Mucosa of rectum (tissue), 2 donors: ENCODE data around the gene RAB11FIP3.
"Not testable (repeated sequence)": the region's sequence is repeated elsewhere in the genome, so short reads cannot be mapped to it uniquely, and the experiment has no call there.

Experiments used
- H3K27ac ChIP-seq, 2 donors: one replicate each; pipeline ENCODE4 v1.7.0; 2013; ENCODE audit warnings: inconsistent platforms in 2 of 2, low read depth in 2 of 2, low read length in 2 of 2
- H3K27me3 ChIP-seq, 2 donors: one replicate each; pipeline ENCODE4 v1.7.0; 2013; ENCODE audit warnings: low read length in 2 of 2; ENCODE audit not compliant: control insufficient read depth in 2 of 2, insufficient read depth in 2 of 2
- H3K36me3 ChIP-seq, 2 donors: one replicate each; pipeline ENCODE4 v1.7.0; 2013; ENCODE audit warnings: low read length in 2 of 2; ENCODE audit not compliant: control insufficient read depth in 2 of 2, insufficient read depth in 2 of 2
- H3K4me1 ChIP-seq, 2 donors: one replicate each; pipeline ENCODE4 v1.7.0; 2013; ENCODE audit warnings: low read length in 2 of 2, mild to moderate bottlenecking in 1 of 2; ENCODE audit not compliant: control insufficient read depth in 2 of 2, insufficient read depth in 2 of 2
- H3K4me3 ChIP-seq, 2 donors: one replicate each; pipeline ENCODE4 v1.7.0; 2013; ENCODE audit warnings: low read length in 2 of 2
- H3K9ac ChIP-seq, 2 donors: one replicate each; pipeline ENCODE4 v1.7.0; 2013; ENCODE audit warnings: low read length in 2 of 2, low read depth in 1 of 2, mild to moderate bottlenecking in 1 of 2
- H3K9me3 ChIP-seq, 2 donors: one replicate each; pipeline ENCODE4 v1.7.0; 2013; ENCODE audit warnings: low read length in 2 of 2; ENCODE audit not compliant: control insufficient read depth in 2 of 2
- donor health status: healthy.
- donor health status: Normal muscosa, but diverticular disease.

The RAB11FIP3 gene

GRCh38 chr16:425082-425718 lies at the start of gene RAB11FIP3:
Gene RAB11FIP3 (plus strand): TSS chr16:425649. CDS start chr16:426007, 358 bp downstream.
- H3K27ac ChIP-seq, result peak within 1 kb of the TSS; percentile 64 to 84
- H3K4me1 ChIP-seq, result peaks cover 11 to 24% of the 10 kb centered on the region in 2 donors
- peaks cover 2 to 9% of the 10 kb centered on the region in 2 donors for H3K27me3 ChIP-seq
- H3K36me3 ChIP-seq, result no peaks in the 10 kb centered on the region
- peak within 1 kb of the TSS; percentile 75 to 77 for H3K4me3 ChIP-seq
- peak within 1 kb of the TSS; percentile 56 to 78 for H3K9ac ChIP-seq
- no peaks in the 10 kb centered on the region for H3K9me3 ChIP-seq

GRCh38 chr16:375927-376816 lies 49.3 kb upstream of the RAB11FIP3 start:
- Histone ChIP-seq H3K27me3 (no peaks in the 10 kb centered on the region), H3K36me3 (peaks cover 32 to 50% of the 10 kb centered on the region in 2 donors), H3K27ac (no peak overlapping the region), H3K4me1 (peaks cover 17 to 22% of the 10 kb centered on the region in 2 donors), H3K9ac (no peak overlapping the region), H3K9me3 (no peaks in the 10 kb centered on the region), H3K4me3 (no peak overlapping the region)

- Histone ChIP-seq H3K36me3 (peaks cover 28 to 47% of the 10 kb centered on the region in 2 donors), H3K9me3 (no peaks in the 10 kb centered on the region)
These were observed 48.5 kb upstream of the RAB11FIP3 start for GRCh38 chr16:376817-377418.

GRCh38 chr16:377419-377951 lies 48.0 kb upstream of the RAB11FIP3 start:
- H3K9me3 ChIP-seq, result no peaks in the 10 kb centered on the region
- peaks cover 17 to 24% of the 10 kb centered on the region in 2 donors for H3K4me1 ChIP-seq
- no peaks in the 10 kb centered on the region for H3K27me3 ChIP-seq
- H3K4me3 ChIP-seq, result no peak overlapping the region
- H3K9ac ChIP-seq, result no peak overlapping the region
- no peak overlapping the region for H3K27ac ChIP-seq
- H3K36me3 ChIP-seq, result peaks cover 25 to 46% of the 10 kb centered on the region in 2 donors

More at GRCh38 chr16:376817-377418, 48.5 kb upstream of the RAB11FIP3 start:
- Histone ChIP-seq H3K4me3 (no peak overlapping the region), H3K27me3 (no peaks in the 10 kb centered on the region), H3K9ac (no peak overlapping the region), H3K4me1 (peaks cover 17 to 22% of the 10 kb centered on the region in 2 donors), H3K27ac (no peak overlapping the region)

GRCh38 chr16:378113-378820 lies 47.2 kb upstream of the RAB11FIP3 start:
- not testable (repeated sequence) for H3K27me3 ChIP-seq, H3K27ac ChIP-seq, H3K9ac ChIP-seq, H3K4me3 ChIP-seq, H3K9me3 ChIP-seq
- Histone ChIP-seq H3K36me3 (peaks cover 22 to 38% of the 10 kb centered on the region in 2 donors), H3K4me1 (peaks cover 21 to 30% of the 10 kb centered on the region in 2 donors)

- Histone ChIP-seq H3K4me3 (no peak overlapping the region), H3K4me1 (peaks cover 26 to 35% of the 10 kb centered on the region in 2 donors), H3K27me3 (no peaks in the 10 kb centered on the region), H3K36me3 (peaks cover 18 to 35% of the 10 kb centered on the region in 2 donors), H3K9me3 (no peaks in the 10 kb centered on the region), H3K9ac (peak overlapping the region in 1 of 2 donors; percentile 12), H3K27ac (peak overlapping the region in 1 of 2 donors; percentile 13)
These were observed 46.6 kb upstream of the RAB11FIP3 start for GRCh38 chr16:378821-379182.

GRCh38 chr16:379183-379960 lies 46.1 kb upstream of the RAB11FIP3 start:
- Histone ChIP-seq H3K4me3 (peak overlapping the region; percentile 26 to 31), H3K36me3 (peaks cover 14 to 30% of the 10 kb centered on the region in 2 donors), H3K27me3 (no peaks in the 10 kb centered on the region), H3K4me1 (peaks cover 27 to 35% of the 10 kb centered on the region in 2 donors), H3K27ac (peak overlapping the region; percentile 34 to 65), H3K9me3 (no peaks in the 10 kb centered on the region), H3K9ac (peak overlapping the region; percentile 24 to 54)

GRCh38 chr16:379961-380761 lies 45.3 kb upstream of the RAB11FIP3 start:
- peak overlapping the region; percentile 26 to 76 for H3K4me3 ChIP-seq
- H3K36me3 ChIP-seq, result peaks cover 8 to 22% of the 10 kb centered on the region in 2 donors
- no peaks in the 10 kb centered on the region for H3K9me3 ChIP-seq
- H3K27me3 ChIP-seq, result no peaks in the 10 kb centered on the region
- H3K9ac ChIP-seq, result peak overlapping the region; percentile 24 to 54
- H3K27ac ChIP-seq, result peak overlapping the region; percentile 34 to 65
- peaks cover 27 to 35% of the 10 kb centered on the region in 2 donors for H3K4me1 ChIP-seq
